Natural killer cell treated with Interleukin-12 subunit alpha and Interleukin-12 subunit beta and Interleukin-15 and Interleukin-18, amount 100 ng/mL, for 72 hours (primary cell): Measurements from ENCODE around the gene EDC3. TPM values are rescaled to one million over a fixed set of nuclear protein-coding genes. Genes with fewer than 3 reads are reported as not detected.
"Not testable (repeated sequence)": the region's sequence is repeated elsewhere in the genome, so short reads cannot be mapped to it uniquely, and the experiment has no call there.

Source experiments
- ATAC-seq, 2 donors: fragments of 150-1000 bp; cut with Tn5 transposase in 1 of 2; sonication (Bioruptor Pico), chemical (Tn5 transposase) in 1 of 2; 2 replicates each; pipeline ENCODE4 v1.10.0; 2021
- DNase-seq: peaks from one replicate; pipeline ENCODE4 v3.0.0; 2022; ENCODE audit warnings: low spot score
- H3K27ac Mint-ChIP-seq, 2 donors: 1 replicate in 1 of 2; 2 replicates in 1 of 2; pipeline ENCODE4 v1.8.0; 2022; ENCODE audit warnings: mixed read lengths in 2 of 2, mild to moderate bottlenecking in 1 of 2, moderate library complexity in 1 of 2
- H3K27me3 Mint-ChIP-seq, 2 donors: 1 replicate in 1 of 2; 2 replicates in 1 of 2; pipeline ENCODE4 v1.8.0; 2022; ENCODE audit warnings: mixed read lengths in 2 of 2
- H3K36me3 Mint-ChIP-seq: one replicate; pipeline ENCODE4 v1.8.0; 2022; ENCODE audit warnings: mixed read lengths
- H3K4me1 Mint-ChIP-seq, 2 donors: 1 replicate in 1 of 2; 2 replicates in 1 of 2; pipeline ENCODE4 v1.8.0; 2022; ENCODE audit warnings: low read depth in 2 of 2, mixed read lengths in 2 of 2, mild to moderate bottlenecking in 1 of 2
- H3K4me3 Mint-ChIP-seq: one replicate; pipeline ENCODE4 v1.8.0; 2022; ENCODE audit warnings: mixed read lengths
- H3K9me3 Mint-ChIP-seq: 2 replicates; pipeline ENCODE4 v1.8.0; 2022; ENCODE audit warnings: mixed read lengths
- total RNA-seq, 2 donors: library from RNA; stranded (reverse); gene quantifications; one replicate each; pipeline ENCODE4 v1.2.3, GENCODE V29; 2022

EDC3 gene
- total RNA-seq, 2 donors from 2014 or later: 69.4 to 73.0 TPM

DNA sequence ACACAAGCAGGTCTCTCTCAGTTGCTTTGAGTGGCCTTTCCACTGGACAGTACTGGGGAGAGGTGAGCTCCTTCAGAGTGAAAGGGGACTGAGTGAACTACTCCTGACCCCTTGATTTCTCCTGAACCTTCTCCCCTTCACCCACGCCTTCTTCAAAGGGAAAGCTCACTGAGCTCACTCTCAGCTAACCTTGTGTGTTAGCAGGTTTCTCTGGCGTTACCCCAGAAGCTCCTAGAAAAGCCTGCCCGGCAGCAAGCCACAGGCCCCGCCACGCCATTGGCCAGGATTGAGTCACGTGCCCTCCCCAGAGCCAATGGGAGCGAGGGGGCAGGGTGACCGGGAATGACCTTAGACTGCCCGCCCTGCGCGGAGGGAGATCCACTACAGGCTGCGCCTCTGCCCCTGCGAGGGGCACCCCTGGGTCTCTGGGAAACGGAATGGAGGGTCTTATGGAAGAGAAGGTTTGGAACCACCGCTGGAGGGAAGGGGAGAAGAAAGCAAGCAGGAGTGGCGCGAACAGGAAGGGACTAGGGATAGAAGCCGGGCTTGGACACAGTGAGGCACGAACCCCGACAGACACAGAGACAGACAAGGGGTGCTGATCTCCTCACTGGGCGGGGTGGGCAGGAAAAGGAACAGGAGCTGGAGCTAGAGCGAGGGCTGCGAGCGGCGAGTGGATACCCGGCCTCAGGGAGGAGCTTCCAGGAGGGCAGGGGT is 97.5 kb downstream of the EDC3 start:
- Mint-ChIP-seq H3K36me3 (peaks cover 5% of the 10 kb centered on the region), H3K4me3 (peak overlapping the region; percentile 95), H3K27ac (peak overlapping the region; percentile 81 to 92), H3K9me3 (no peaks in the 10 kb centered on the region), H3K4me1 (peaks cover 13 to 19% of the 10 kb centered on the region in 2 donors), H3K27me3 (no peaks in the 10 kb centered on the region)
- ATAC-seq (peak; percentile 95 to 97), DNase-seq (peak; percentile 90)

DNA sequence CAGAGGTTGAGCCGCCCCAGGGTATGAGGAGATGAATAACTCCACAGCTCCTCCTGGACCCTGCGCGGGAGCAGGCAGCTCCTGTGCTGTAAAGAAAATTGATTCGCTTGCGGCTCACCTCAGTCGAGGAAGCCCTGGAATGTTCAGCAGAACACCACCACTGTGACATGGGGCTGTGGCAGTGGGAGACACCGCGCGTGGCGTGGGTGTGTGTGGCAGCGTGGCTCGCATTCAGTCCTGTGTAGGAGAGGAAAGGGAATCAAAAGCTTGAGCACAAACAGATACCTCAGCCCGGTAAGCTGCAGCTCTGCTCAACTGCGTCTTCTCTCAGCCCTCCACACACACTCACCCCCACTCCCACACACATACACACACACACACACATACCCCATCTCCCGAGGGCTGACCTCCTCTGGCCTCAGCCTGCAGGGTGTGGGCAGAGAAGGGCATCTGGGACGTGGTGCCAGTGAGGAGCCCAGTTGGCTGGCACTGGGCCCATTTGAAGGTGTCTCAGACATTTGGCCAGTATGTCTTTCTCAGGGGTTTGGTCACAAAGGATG is 98.6 kb downstream of the EDC3 start:
- ATAC-seq, H3K27me3 Mint-ChIP-seq, H3K4me3 Mint-ChIP-seq, DNase-seq, H3K36me3 Mint-ChIP-seq, H3K27ac Mint-ChIP-seq, H3K9me3 Mint-ChIP-seq: not testable (repeated sequence)
- peaks cover 13 to 17% of the 10 kb centered on the region in 2 donors for H3K4me1 Mint-ChIP-seq

DNA sequence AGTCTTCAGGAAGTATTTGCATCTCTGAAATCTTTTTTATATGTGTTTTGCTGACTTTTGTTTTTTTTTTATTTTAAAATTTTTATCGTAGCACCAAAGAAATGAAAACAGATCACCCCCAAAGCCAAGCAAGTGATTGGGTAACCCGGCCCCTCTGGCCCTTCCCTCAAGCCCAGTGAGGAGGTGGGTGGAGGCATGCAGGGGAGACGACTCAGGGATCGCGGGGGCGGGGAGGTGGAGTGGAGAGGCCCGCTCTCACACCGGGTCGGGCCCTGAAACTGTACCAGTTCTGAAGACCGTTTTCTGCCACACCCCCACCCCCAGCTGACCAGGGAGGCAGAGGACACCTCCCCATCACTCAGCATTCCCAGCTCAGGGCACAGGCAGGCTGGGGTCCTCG is 99.1 kb downstream of the EDC3 start:
- peak overlapping the region in 1 of 2 donors; percentile 56 for H3K27ac Mint-ChIP-seq
- H3K4me3 Mint-ChIP-seq, H3K9me3 Mint-ChIP-seq, DNase-seq, H3K36me3 Mint-ChIP-seq, H3K27me3 Mint-ChIP-seq, ATAC-seq: not testable (repeated sequence)
- peaks cover 13 to 17% of the 10 kb centered on the region in 2 donors for H3K4me1 Mint-ChIP-seq

DNA sequence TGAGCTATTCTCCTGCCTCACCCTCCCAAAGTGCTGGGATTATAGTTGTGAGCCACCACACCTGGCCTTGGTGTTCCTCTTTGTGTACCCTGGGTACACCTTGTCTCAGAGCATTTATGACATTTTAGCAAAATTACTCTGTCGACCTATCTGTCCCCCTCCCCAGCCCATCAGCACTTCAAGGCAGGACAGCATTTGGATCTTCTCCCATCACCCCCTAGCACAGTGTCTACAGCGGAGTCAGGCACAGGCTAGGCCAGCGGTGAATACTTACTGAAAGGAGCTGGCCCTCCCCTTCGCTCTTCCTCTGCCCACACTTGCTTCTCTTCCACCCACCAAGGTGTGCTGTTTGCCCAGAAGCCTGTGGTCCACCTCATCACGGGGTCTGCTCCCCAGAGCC is 100.6 kb downstream of the EDC3 start:
- H3K27ac Mint-ChIP-seq: peak overlapping the region in 1 of 2 donors; percentile 63
- peaks cover 9% of the 10 kb centered on the region for H3K36me3 Mint-ChIP-seq
- no peak for ATAC-seq
- no peak for DNase-seq
- H3K4me3 Mint-ChIP-seq: no peak overlapping the region
- peaks cover 13 to 17% of the 10 kb centered on the region in 2 donors for H3K4me1 Mint-ChIP-seq
- H3K27me3 Mint-ChIP-seq: no peaks in the 10 kb centered on the region
- H3K9me3 Mint-ChIP-seq: no peaks in the 10 kb centered on the region

DNA sequence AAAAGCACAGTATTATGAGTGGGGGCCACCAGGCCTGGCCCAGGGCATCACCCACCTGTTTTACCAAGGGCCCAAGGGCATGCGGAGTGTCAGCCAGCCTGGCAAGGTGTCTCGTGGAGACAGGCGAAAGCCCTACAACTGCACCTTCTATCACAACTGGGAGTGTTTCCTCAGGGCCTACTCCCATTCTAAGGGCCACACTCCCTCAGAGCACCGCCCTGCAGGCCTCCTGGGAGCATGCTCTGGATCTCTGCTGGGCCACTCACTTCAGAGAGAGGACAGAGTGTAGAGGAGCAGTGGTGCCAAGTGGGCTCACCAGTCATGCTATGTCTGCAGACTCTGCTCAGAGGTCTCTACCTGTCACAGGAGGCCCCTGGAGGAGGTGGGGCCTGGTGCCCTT is 101.4 kb downstream of the EDC3 start:
- Mint-ChIP-seq H3K27ac (no peak overlapping the region), H3K27me3 (no peaks in the 10 kb centered on the region), H3K4me1 (peaks cover 13 to 17% of the 10 kb centered on the region in 2 donors), H3K4me3 (no peak overlapping the region), H3K36me3 (peaks cover 16% of the 10 kb centered on the region), H3K9me3 (no peaks in the 10 kb centered on the region)
- ATAC-seq (no peak), DNase-seq (no peak)

DNA sequence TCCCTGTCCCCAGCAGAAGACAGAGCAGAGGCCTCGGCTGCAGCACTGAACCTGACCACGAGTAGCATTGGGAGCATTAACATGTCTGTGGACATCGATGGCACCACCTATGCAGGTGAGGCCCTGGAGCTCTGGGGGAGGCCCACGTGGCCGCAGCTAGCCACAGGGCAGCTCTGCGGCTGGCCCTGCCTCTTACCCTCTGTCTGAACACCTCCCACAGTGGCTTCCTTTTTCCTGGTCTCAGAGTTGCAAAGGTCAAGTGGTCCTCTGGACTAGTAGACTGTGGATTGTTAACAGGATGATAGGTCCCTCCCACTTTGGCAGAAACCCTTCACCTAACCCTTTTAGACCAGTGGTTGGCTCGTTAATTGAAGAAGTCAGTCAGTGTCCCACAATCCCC is 102.7 kb downstream of the EDC3 start:
- H3K4me3 Mint-ChIP-seq: no peak overlapping the region
- H3K27ac Mint-ChIP-seq: no peak overlapping the region
- ATAC-seq (no peak), DNase-seq (no peak)
- H3K36me3 Mint-ChIP-seq: peaks cover 16% of the 10 kb centered on the region
- H3K4me1 Mint-ChIP-seq: peaks cover 7% of the 10 kb centered on the region in 2 donors
- H3K27me3 Mint-ChIP-seq: no peaks in the 10 kb centered on the region
- no peaks in the 10 kb centered on the region for H3K9me3 Mint-ChIP-seq

DNA sequence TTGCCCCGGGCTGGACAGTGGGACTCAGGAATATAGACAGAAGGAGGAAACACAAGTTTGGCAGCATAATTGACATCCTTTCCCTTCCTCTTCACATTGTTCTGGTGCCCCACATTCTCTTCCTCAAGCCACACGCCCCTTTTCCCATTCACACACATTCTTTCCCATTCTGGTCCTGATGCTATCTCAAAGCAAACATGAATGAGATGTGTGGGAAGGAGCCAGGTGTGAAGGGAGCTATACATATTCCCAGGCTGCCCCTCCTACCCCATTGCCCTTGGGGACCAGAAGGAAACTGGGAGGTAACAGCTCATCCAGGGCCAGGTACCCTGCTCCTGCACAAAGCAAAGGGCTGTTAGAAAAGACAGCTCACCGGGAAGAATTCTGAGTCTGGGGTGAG is 103.6 kb downstream of the EDC3 start:
- H3K36me3 Mint-ChIP-seq: peaks cover 17% of the 10 kb centered on the region

DNA sequence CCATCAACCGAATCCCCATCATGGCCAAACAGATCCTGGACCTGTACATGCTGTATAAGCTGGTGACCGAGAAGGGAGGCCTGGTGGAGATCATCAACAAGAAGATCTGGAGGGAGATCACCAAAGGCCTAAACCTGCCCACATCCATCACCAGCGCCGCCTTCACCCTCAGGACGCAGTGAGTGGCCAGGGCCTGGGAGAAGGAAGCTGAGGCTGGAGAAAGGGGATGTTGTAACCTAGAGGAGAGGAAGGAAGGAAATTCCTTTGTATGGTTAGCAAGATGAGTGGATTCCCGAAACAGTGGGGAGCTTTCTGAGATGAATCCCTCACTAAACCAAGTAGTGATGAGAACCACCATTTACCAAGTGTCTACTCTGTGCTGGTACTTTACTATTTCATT is 106.0 kb downstream of the EDC3 start:
- H3K27me3 Mint-ChIP-seq: no peaks in the 10 kb centered on the region
- H3K4me3 Mint-ChIP-seq: no peak overlapping the region
- H3K9me3 Mint-ChIP-seq: no peaks in the 10 kb centered on the region
- DNase-seq (no peak), ATAC-seq (no peak)
- H3K27ac Mint-ChIP-seq: no peak overlapping the region
- peaks cover 7 to 9% of the 10 kb centered on the region in 2 donors for H3K4me1 Mint-ChIP-seq
- peaks cover 31% of the 10 kb centered on the region for H3K36me3 Mint-ChIP-seq

More for the DNA sequence above, 103.6 kb downstream of the EDC3 start:
- H3K9me3 Mint-ChIP-seq: no peaks in the 10 kb centered on the region
- ATAC-seq: no peak
- H3K4me3 Mint-ChIP-seq: no peak overlapping the region
- H3K27me3 Mint-ChIP-seq: no peaks in the 10 kb centered on the region
- no peak overlapping the region for H3K27ac Mint-ChIP-seq
- DNase-seq: no peak
- peaks cover 0 to 3% of the 10 kb centered on the region in 2 donors for H3K4me1 Mint-ChIP-seq

DNA sequence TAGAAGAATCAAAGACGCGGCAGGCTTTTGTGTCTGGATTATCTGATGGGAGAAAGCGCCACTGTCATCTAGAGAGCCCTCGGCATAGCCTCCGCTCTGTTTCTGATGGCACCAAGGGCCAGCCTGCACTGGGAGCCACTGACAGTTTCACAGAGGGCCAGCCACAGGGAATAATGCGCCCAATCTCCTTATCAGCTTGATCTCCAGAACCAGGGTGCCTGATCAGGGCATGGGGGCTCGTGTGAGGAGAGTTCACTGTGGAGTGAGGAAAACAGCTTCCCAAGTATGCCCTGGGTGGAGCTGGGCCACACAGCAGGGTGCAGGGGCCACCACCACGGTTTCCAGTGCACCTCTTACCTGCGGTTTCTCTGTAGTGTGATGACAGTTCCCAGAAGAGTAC is 110.0 kb downstream of the EDC3 start:
- H3K36me3 Mint-ChIP-seq: peaks cover 26% of the 10 kb centered on the region
- H3K4me1 Mint-ChIP-seq: peaks cover 13 to 16% of the 10 kb centered on the region in 2 donors
- ATAC-seq (no peak), DNase-seq (no peak)
- no peak overlapping the region for H3K4me3 Mint-ChIP-seq
- H3K27me3 Mint-ChIP-seq: no peaks in the 10 kb centered on the region
- no peaks in the 10 kb centered on the region for H3K9me3 Mint-ChIP-seq
- H3K27ac Mint-ChIP-seq: peak overlapping the region; percentile 14 to 57

DNA sequence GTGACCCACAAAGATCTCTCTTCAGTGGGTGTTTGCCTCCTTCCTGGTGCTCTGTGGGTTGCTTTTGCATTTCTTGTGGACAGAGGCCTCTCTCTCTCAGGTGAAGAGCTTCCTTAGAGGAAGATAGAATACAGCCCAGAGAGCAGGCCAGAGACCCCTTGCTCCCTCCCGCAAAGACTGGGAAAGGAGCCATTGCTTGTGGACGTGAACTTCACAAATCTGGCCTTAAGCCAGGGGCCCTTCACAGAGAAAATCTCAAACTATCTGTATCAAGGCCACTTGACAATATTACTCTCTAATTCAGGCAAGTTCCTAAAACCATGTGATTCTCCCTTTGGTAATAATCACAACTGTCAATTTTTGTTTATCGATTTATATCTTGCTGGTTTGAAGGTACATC is 110.6 kb downstream of the EDC3 start:
- ATAC-seq (no peak), DNase-seq (no peak)
- Mint-ChIP-seq H3K4me1 (peaks cover 13 to 16% of the 10 kb centered on the region in 2 donors), H3K27me3 (no peaks in the 10 kb centered on the region), H3K9me3 (no peaks in the 10 kb centered on the region), H3K27ac (peak overlapping the region in 1 of 2 donors; percentile 57), H3K4me3 (no peak overlapping the region), H3K36me3 (peaks cover 22% of the 10 kb centered on the region)

DNA sequence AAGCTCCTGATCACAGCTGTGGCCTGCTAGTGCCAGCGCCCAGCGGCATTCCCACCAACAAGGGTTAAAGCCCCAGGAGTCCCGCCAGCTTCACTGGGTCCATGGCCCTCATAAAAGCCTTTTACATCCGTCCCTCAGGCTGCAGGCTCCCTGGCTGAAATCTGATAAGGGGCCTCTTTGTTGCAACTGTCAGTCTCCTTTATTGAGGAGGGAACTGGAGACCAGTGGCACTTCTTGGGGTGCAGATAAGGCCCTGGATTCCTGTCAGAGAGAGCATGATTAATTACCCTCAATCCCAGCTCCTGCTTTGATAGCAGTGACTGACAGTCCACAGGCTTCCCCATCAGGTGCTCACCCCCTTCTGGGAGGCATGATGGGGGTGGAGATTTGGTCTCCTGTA is 111.0 kb downstream of the EDC3 start:
- no peak for DNase-seq
- Mint-ChIP-seq H3K27ac (no peak overlapping the region), H3K4me1 (peaks cover 13 to 16% of the 10 kb centered on the region in 2 donors), H3K27me3 (no peaks in the 10 kb centered on the region), H3K4me3 (no peak overlapping the region), H3K36me3 (peaks cover 18% of the 10 kb centered on the region), H3K9me3 (no peaks in the 10 kb centered on the region)
- no peak for ATAC-seq

DNA sequence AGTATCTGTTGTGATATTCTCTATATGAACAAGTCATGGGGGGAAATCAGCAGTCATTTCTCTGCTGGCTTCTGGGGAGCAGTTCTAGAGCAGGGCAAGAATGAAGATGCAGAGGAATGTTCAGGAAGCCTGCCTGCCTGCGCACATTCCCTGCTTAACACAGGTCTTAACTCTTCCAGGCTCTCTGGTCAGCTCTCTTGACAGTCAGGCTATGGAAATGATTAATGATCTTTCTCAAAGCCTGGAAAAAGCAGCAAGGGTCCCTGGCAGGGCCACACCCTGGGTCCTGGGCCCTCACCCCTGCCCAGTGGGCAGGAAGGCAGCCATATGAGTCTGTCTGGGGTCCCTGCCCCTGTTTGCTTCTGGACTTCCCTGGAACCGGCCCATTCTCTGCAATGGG is 111.6 kb downstream of the EDC3 start:
- Mint-ChIP-seq H3K36me3 (peaks cover 15% of the 10 kb centered on the region), H3K4me1 (peaks cover 13 to 16% of the 10 kb centered on the region in 2 donors), H3K4me3 (no peak overlapping the region), H3K27me3 (no peaks in the 10 kb centered on the region), H3K9me3 (no peaks in the 10 kb centered on the region), H3K27ac (no peak overlapping the region)
- ATAC-seq (no peak), DNase-seq (no peak)
